ENCODE results near the gene SMAD2.

GRCh38 chr18:47821314-47821713 is 109.1 kb downstream of the SMAD2 start:
- TF ChIP-seq, protein P1, sequence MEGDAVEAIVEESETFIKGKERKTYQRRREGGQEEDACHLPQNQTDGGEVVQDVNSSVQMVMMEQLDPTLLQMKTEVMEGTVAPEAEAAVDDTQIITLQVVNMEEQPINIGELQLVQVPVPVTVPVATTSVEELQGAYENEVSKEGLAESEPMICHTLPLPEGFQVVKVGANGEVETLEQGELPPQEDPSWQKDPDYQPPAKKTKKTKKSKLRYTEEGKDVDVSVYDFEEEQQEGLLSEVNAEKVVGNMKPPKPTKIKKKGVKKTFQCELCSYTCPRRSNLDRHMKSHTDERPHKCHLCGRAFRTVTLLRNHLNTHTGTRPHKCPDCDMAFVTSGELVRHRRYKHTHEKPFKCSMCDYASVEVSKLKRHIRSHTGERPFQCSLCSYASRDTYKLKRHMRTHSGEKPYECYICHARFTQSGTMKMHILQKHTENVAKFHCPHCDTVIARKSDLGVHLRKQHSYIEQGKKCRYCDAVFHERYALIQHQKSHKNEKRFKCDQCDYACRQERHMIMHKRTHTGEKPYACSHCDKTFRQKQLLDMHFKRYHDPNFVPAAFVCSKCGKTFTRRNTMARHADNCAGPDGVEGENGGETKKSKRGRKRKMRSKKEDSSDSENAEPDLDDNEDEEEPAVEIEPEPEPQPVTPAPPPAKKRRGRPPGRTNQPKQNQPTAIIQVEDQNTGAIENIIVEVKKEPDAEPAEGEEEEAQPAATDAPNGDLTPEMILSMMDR (conservative IDR thresholded peaks at IDR 0.05; ENCODE audit: low read depth, low read length), result no peak
- TF ChIP-seq EZH2 (IDR thresholded peaks at IDR 0.05; ENCODE audit: low read length, unreplicated experiment), result no peak
